Activated naive CD8-positive, alpha-beta T cell treated with anti-CD3 and anti-CD28 coated beads, Interleukin-2, amount 50 U/mL, for 24 hours (primary cell): Measurements from ENCODE around the gene CD164L2.

ENCODE experiments used
- ATAC-seq: fragments of 150-1000 bp; cut with Tn5 transposase; one replicate; pipeline ENCODE4 v1.10.0; 2021
- DNase-seq: peaks from one replicate; pipeline ENCODE4 v3.0.0; 2021
- H3K27ac Mint-ChIP-seq: one replicate; pipeline ENCODE4 v1.8.0; 2021; ENCODE audit warnings: mild to moderate bottlenecking, mixed read lengths
- H3K27me3 Mint-ChIP-seq: one replicate; pipeline ENCODE4 v1.8.0; 2021; ENCODE audit warnings: mixed read lengths
- H3K36me3 Mint-ChIP-seq: one replicate; pipeline ENCODE4 v1.8.0; 2021; ENCODE audit warnings: low read depth, mixed read lengths
- H3K4me1 Mint-ChIP-seq: one replicate; pipeline ENCODE4 v1.8.0; 2021; ENCODE audit warnings: mixed read lengths
- H3K4me3 Mint-ChIP-seq: one replicate; pipeline ENCODE4 v1.8.0; 2021; ENCODE audit warnings: mild to moderate bottlenecking, moderate library complexity, mixed read lengths
- H3K9me3 Mint-ChIP-seq: one replicate; pipeline ENCODE4 v1.8.0; 2021; ENCODE audit warnings: mixed read lengths

The CD164L2 gene

DNA sequence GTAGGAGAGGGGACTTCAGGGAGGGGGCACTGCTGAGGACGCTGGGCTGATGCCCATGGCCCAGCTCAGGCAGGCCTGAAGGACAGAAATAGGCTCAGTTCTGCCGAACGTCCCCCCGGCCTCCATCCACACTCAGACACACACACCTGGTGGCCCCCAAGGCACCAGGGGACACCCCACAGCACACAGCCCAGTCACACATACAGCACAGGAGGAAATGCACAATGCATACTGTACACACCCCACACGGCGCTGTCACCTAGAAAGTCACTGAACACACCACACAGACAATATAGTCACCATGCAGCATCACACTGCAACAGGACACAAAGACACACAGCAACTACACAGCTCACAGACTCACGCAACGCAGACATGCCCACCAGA lies 40.7 kb downstream of the CD164L2 start:
- no peak for DNase-seq
- Mint-ChIP-seq H3K36me3 (peaks cover 5% of the 10 kb centered on the region), H3K4me3 (peak overlapping the region; percentile 84), H3K27me3 (no peaks in the 10 kb centered on the region), H3K27ac (peak overlapping the region; percentile 85), H3K4me1 (peaks cover 54% of the 10 kb centered on the region), H3K9me3 (no peaks in the 10 kb centered on the region)
- peak; percentile 55 for ATAC-seq

DNA sequence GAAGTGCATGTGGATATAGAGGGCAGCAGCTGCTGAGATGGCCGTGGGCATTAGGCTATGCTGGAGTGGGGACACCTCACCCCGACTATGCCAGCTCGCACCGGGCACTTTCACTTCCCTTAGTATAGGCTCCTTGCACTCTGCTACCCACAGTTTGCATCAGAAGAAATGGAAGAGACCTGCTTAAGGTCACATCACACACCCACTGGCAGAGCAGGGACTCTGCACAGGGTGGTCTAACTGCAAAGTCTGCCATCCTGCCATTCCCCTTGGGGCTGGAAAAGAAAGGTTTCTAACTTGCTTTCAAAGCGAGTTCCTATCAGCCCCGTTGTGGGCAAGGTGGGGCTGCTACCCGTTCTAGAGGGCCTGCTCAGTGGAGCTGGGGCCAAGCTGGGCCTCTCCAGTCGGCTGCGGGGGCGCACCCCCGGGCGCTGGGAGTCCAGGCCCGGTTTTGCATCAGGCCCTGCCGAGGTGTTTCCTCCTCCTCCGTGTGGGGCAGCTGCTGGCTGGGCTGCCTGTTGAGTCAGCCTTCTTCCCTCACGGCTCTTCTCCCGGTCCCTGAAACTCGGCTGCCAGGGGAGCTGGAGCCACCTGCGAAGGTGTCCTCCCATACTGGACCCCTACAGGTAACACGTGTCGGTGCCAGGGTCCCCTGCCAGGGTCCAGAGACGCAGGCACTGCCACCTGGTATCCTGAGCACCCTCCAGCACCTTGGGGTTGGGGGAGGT lies 41.4 kb downstream of the CD164L2 start, which contains the start of gene SYTL1:
Gene SYTL1, plus strand, starts transcription at position 498 of the 728 bp plus-strand sequence. CDS start 3,313 bp downstream, outside the sequence.
- H3K4me3 Mint-ChIP-seq, result peak within 1 kb of the TSS; percentile 84
- H3K36me3 Mint-ChIP-seq, result peaks cover 6% of the 10 kb centered on the region
- H3K9me3 Mint-ChIP-seq, result no peaks in the 10 kb centered on the region
- ATAC-seq (peak; percentile 79), DNase-seq (peak; percentile 72)
- peak within 1 kb of the TSS; percentile 85 for H3K27ac Mint-ChIP-seq
- no peaks in the 10 kb centered on the region for H3K27me3 Mint-ChIP-seq
- H3K4me1 Mint-ChIP-seq, result peaks cover 52% of the 10 kb centered on the region

DNA sequence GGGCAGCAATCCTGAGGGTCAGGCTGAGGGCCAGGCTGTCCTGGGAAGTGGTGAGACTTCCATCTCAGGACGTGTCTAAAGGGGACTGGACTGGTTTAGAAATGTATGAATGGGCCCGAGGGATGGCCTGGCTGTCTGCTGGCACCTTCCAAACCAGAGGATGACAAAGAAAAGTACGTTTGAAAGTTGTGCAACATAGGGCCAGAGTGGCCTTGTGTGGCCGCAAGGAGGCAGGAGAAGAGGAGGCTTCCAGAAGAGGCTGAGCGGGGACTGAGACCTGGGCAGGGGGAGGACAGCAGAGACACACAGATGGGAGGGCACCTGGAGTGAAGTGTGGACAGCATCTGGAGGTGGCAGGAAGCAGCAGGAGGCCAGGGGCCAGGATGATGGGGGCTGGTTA lies 43.9 kb downstream of the CD164L2 start:
- peaks cover 49% of the 10 kb centered on the region for H3K4me1 Mint-ChIP-seq
- no peak overlapping the region for H3K4me3 Mint-ChIP-seq
- H3K9me3 Mint-ChIP-seq, result no peaks in the 10 kb centered on the region

DNA sequence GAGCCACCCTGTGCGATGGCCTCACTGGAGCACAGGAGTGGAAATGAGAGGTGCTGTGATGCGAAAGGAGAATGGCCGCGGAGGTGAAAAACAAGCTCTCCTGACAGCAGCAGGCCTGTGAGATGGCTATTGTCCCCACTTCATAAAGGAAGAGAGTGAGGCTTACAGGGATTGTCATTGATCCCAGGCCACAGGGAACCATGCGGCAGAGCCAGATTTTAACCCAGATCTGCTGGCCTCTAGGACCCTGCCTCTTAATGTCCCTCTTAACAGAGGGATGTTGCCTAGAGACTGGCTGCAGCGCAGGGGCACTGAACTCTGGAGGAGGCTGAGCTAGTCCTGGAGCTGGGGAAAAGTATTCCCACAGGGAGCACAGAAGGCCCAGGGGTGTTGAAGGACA lies 44.4 kb downstream of the CD164L2 start:
- Mint-ChIP-seq H3K27me3 (no peaks in the 10 kb centered on the region), H3K4me3 (no peak overlapping the region), H3K9me3 (no peaks in the 10 kb centered on the region), H3K27ac (peak overlapping the region; percentile 47), H3K4me1 (peaks cover 44% of the 10 kb centered on the region), H3K36me3 (peaks cover 14% of the 10 kb centered on the region)
- ATAC-seq, result no peak
- DNase-seq, result no peak

More for the DNA sequence above, 43.9 kb downstream of the CD164L2 start:
- DNase-seq, result no peak
- Mint-ChIP-seq H3K27ac (peak overlapping the region; percentile 47), H3K27me3 (no peaks in the 10 kb centered on the region), H3K36me3 (peaks cover 11% of the 10 kb centered on the region)
- ATAC-seq, result no peak

DNA sequence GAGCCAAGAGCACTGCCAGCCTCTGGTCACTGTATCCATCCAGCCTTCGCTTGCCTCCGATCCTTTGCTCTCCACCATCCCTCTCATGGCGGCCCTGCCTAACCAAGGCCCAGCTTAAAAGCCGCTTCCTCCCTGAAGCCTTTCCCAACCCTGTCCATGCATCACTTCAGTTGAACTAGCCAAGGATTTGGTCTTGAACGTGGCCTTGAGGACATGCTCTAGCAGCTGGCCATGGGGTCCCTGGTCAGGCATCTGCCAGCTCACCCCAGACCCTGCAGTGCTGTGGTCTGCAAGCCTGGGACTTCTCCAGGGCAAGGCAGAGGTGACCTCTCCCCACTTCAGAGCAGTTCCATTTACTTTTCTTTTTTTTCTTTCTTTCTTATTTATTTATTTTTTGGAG lies 46.4 kb downstream of the CD164L2 start:
- Mint-ChIP-seq H3K4me1 (peaks cover 30% of the 10 kb centered on the region), H3K27ac (no peak overlapping the region), H3K4me3 (no peak overlapping the region)

DNA sequence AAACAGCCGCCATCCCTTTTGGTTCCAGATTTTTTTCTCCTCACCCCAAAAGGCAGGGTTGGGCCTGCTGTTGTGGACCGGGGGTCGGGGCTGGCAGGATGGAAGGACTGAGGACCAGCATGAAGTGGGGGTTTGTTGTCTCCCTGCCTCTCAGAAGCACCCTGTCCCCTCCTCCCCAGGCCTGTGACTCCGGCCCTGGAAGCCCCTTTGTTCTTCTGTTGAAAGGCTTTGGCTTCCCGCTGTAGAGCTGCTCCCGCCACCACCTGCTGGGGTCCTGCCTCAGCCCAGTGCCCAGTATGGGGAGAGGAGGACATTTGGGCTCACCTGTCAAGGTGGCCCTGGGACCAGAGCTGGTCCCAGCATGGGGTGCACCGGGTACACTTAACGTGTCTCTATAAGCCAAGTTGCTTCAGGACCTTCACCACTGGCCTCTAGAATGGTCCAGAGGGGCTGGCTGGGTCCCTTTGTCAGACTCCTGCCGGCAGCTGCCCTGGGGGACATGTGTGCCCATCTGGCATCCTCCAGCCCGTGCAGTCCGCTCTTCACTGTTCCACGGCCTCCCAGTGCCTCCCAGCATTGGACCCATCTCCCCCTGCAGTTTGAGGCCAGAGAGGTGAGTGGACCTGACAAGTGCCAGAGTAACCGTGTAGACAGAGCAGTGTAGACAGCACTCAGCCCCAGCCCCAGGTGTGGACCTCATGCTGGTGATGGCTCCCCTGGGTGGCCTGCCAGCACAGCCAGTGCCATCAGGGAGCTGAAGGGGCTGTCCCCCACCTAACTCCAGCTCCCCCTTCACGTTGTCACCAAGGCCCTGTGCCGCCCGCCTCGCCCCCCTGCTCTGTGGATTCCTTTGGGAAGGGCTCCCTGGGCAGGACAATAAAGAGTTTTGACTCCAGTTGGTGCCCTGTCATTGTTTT lies 47.4 kb downstream of the CD164L2 start:
- ATAC-seq (no peak), DNase-seq (no peak)
- Mint-ChIP-seq H3K27ac (no peak overlapping the region), H3K27me3 (no peaks in the 10 kb centered on the region), H3K9me3 (no peaks in the 10 kb centered on the region), H3K4me3 (no peak overlapping the region), H3K4me1 (peaks cover 21% of the 10 kb centered on the region), H3K36me3 (peaks cover 14% of the 10 kb centered on the region)

More for the DNA sequence above, 46.4 kb downstream of the CD164L2 start:
- Mint-ChIP-seq H3K36me3 (peaks cover 14% of the 10 kb centered on the region), H3K9me3 (no peaks in the 10 kb centered on the region), H3K27me3 (no peaks in the 10 kb centered on the region)
- ATAC-seq, result no peak
- no peak for DNase-seq

DNA sequence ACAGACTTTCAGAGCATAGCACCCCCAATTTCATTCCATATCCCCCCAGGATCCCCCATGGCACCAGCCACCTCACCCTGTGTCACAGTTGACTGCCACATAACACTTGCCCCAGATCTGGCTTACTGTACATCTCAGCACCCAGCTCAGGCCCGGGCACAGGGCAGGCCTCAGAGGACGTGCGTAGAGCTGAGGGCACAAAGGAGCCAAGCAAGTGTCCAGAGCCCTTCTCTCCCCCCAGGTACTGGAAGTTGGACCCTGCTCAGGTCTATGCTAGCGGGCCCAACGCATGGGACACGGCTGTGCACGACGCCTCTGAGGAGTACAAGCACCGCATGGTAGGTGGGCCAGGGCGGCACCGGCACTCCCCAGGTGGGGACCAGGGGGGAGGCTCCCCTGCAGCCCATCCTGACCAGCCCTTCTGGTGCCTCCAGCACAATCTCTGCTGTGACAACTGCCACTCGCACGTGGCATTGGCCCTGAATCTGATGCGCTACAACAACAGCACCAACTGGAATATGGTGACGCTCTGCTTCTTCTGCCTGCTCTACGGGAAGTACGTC lies 49.3 kb downstream of the CD164L2 start:
- DNase-seq (no peak), ATAC-seq (no peak)
- no peak overlapping the region for H3K27ac Mint-ChIP-seq
- no peaks in the 10 kb centered on the region for H3K27me3 Mint-ChIP-seq
- H3K9me3 Mint-ChIP-seq, result no peaks in the 10 kb centered on the region
- peaks cover 12% of the 10 kb centered on the region for H3K36me3 Mint-ChIP-seq
- peaks cover 9% of the 10 kb centered on the region for H3K4me1 Mint-ChIP-seq
- H3K4me3 Mint-ChIP-seq, result no peak overlapping the region

DNA sequence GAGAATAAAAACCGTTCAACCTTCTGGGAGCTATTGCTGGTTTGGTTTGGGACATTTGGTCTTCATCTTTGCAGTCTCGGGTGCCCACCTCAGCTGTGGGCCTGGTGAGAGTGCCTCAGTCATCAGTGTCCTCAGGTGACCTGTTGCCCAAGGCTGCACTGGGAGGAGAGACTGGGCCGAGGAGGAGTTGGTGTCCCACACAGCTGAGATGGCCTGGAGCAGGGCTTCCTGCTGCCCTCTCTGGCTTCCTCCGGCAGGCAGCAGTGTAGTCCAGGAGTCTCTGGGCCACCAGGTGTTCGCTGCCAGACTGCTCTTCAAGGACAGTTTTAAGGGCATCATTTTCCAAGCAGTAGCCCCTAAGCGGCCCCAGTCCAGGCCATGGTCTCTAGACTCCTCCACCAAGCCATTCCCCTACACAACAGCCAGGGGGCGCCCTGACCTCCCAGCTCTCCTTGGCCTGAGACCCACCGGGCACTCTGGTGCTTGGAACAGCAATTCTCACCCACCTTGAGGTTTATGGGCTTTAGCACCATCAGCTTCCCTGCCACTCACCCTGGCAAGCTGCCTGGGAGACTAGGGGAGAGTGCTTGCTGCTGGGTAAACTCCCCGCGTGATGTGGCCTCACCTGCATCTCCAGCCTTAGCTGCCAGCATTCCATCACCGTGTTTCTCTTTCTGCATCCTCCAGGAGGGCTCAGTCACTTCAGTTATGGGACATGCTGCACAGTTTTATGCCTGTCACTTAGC lies 50.4 kb downstream of the CD164L2 start:
- Mint-ChIP-seq H3K27me3 (no peaks in the 10 kb centered on the region), H3K4me3 (no peak overlapping the region), H3K27ac (no peak overlapping the region), H3K9me3 (no peaks in the 10 kb centered on the region), H3K36me3 (peaks cover 12% of the 10 kb centered on the region), H3K4me1 (peaks cover 18% of the 10 kb centered on the region)
- peak; percentile 71 for ATAC-seq
- DNase-seq, result peak; percentile 69

DNA sequence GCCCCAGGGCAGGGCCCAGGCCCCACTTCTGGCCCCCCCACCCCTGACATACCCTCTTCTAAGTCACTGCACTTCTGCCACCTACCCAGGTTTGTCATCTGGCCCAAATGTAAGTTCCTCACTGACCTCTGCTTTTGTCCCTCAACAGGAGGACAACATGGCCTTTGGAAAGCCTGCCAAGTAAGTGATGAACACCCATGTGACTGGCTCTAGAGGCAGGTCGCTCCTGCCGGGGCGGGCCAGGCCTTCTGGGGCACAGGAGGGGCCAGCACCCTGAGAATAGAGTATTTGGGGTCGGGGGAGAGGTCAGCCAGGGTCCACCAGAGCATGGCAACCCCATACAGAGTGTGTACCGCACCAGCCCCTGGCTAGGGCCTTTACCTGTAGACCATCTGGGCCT lies 51.2 kb downstream of the CD164L2 start:
- H3K27me3 Mint-ChIP-seq, result no peaks in the 10 kb centered on the region
- H3K4me3 Mint-ChIP-seq, result no peak overlapping the region
- no peak for DNase-seq
- ATAC-seq, result no peak
- H3K36me3 Mint-ChIP-seq, result peaks cover 14% of the 10 kb centered on the region
- no peaks in the 10 kb centered on the region for H3K9me3 Mint-ChIP-seq
- H3K27ac Mint-ChIP-seq, result no peak overlapping the region
- peaks cover 19% of the 10 kb centered on the region for H3K4me1 Mint-ChIP-seq

DNA sequence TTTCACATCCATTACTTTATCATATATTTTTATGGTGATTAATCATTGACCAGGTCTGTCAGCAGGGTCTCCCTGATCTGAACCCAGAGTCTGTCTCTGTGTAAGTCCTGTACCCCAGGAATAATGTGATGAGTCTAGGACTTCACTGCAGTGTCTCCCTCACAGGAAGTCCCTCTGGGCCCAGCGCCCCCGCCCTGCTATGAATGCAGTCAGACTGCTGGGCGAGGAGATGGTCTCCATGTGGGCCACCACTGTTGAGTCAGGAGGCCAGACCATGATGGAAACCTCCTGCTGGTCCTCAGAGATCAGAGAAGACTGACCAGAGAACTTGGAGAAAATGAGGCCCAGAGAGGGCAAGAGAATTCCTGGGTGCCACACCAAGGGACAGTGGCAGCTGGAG lies 51.7 kb downstream of the CD164L2 start:
- peak overlapping the region; percentile 39 for H3K27ac Mint-ChIP-seq
- no peaks in the 10 kb centered on the region for H3K27me3 Mint-ChIP-seq
- no peak for DNase-seq
- H3K9me3 Mint-ChIP-seq, result no peaks in the 10 kb centered on the region
- H3K4me1 Mint-ChIP-seq, result peaks cover 23% of the 10 kb centered on the region
- no peak for ATAC-seq
- H3K4me3 Mint-ChIP-seq, result no peak overlapping the region
- H3K36me3 Mint-ChIP-seq, result peaks cover 14% of the 10 kb centered on the region

DNA sequence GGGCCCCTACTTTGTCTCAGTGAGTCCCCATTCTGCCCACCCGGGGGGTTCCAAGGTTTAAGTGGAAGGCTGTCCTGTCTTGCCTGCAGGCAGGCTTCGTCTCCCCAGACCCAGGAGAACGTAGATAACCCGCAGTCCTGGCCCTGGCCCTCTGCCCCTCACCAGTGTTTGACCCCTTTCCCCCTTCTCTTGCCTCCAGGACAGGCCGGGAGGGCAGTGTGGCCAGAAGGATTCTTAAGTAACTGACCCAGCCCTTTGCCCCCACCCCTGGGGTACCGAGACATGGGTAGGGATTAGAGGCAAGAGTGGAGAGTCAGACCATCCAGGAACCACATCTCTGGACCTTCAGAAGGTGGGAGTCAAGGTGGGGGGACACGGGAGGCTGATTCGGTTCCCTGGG lies 52.3 kb downstream of the CD164L2 start:
- peak overlapping the region; percentile 2 for H3K27ac Mint-ChIP-seq
- H3K4me1 Mint-ChIP-seq, result peaks cover 30% of the 10 kb centered on the region
- H3K36me3 Mint-ChIP-seq, result peaks cover 13% of the 10 kb centered on the region
- no peaks in the 10 kb centered on the region for H3K27me3 Mint-ChIP-seq
- ATAC-seq (no peak), DNase-seq (no peak)
- no peak overlapping the region for H3K4me3 Mint-ChIP-seq
- H3K9me3 Mint-ChIP-seq, result no peaks in the 10 kb centered on the region
